H9 (cell line): ENCODE data around the gene CCDC110. TPM values are rescaled to one million over a fixed set of nuclear protein-coding genes. Genes with fewer than 3 reads are reported as not detected.

Source experiments
- DNase-seq: peaks from one replicate; pipeline ENCODE4 v3.0.0-alpha.2; 2017
- H2AFZ ChIP-seq: one replicate; pipeline ENCODE4 v1.6.1; 2013; ENCODE audit warnings: mild to moderate bottlenecking, low read length, control low read depth, moderate library complexity
- H2AK5ac ChIP-seq: 2 replicates; pipeline ENCODE4 v1.6.1; 2013; ENCODE audit warnings: low read length, control low read depth, mixed read lengths; ENCODE audit not compliant: insufficient read length
- H2BK120ac ChIP-seq: one replicate; pipeline ENCODE4 v1.6.1; 2013; ENCODE audit warnings: low read depth, mild to moderate bottlenecking, low read length, control low read depth, inconsistent platforms; ENCODE audit not compliant: poor library complexity, severe bottlenecking
- H2BK12ac ChIP-seq: 2 replicates; pipeline ENCODE4 v1.6.1; 2013; ENCODE audit warnings: low read length, control low read depth, mixed read lengths, low read depth; ENCODE audit not compliant: insufficient read length
- H2BK15ac ChIP-seq: 2 replicates; pipeline ENCODE4 v1.6.1; 2013; ENCODE audit warnings: low read depth, low read length, control low read depth
- H2BK20ac ChIP-seq: one replicate; pipeline ENCODE4 v1.6.1; 2013; ENCODE audit warnings: low read depth, mild to moderate bottlenecking, low read length, control low read depth, inconsistent platforms; ENCODE audit not compliant: poor library complexity, severe bottlenecking
- H2BK5ac ChIP-seq: 2 replicates; pipeline ENCODE4 v1.6.1; 2013; ENCODE audit warnings: low read length, control low read depth, mixed read lengths; ENCODE audit not compliant: insufficient read length
- H3K14ac ChIP-seq: 2 replicates; pipeline ENCODE4 v1.6.1; 2013; ENCODE audit warnings: low read length, control low read depth; ENCODE audit not compliant: insufficient read depth
- H3K18ac ChIP-seq: 2 replicates; pipeline ENCODE4 v1.6.1; 2013; ENCODE audit warnings: low read depth, mild to moderate bottlenecking, mixed read lengths, low read length, control low read depth; ENCODE audit not compliant: insufficient read length
- H3K23ac ChIP-seq: 2 replicates; pipeline ENCODE4 v1.6.1; 2013; ENCODE audit warnings: low read length, control low read depth, mixed read lengths, low read depth; ENCODE audit not compliant: insufficient read length
- H3K23me2 ChIP-seq: 2 replicates; pipeline ENCODE4 v1.6.1; 2013; ENCODE audit warnings: low read depth, mild to moderate bottlenecking, mixed read lengths, low read length, control low read depth; ENCODE audit not compliant: insufficient read length, poor library complexity, severe bottlenecking
- H3K27ac ChIP-seq: 2 replicates; pipeline ENCODE4 v1.5.1; 2013; ENCODE audit warnings: low read length, control low read depth, mixed read lengths, low read depth; ENCODE audit not compliant: insufficient read length
- H3K27me3 ChIP-seq: 2 replicates; pipeline ENCODE4 v1.6.1; 2013; ENCODE audit warnings: low read length, control low read depth, inconsistent platforms; ENCODE audit not compliant: insufficient read depth
- H3K4ac ChIP-seq: 2 replicates; pipeline ENCODE4 v1.6.1; 2013; ENCODE audit warnings: low read depth, mild to moderate bottlenecking, control low read depth, inconsistent platforms, low read length, moderate library complexity
- H3K4me1 ChIP-seq: 2 replicates; pipeline ENCODE4 v1.6.1; 2013; ENCODE audit warnings: low read length, control low read depth, inconsistent platforms; ENCODE audit not compliant: insufficient read depth
- H3K4me2 ChIP-seq: 2 replicates; pipeline ENCODE4 v1.6.1; 2013; ENCODE audit warnings: low read length, control low read depth, mixed read lengths; ENCODE audit not compliant: insufficient read length, insufficient read depth
- H3K56ac ChIP-seq: 2 replicates; pipeline ENCODE4 v1.6.1; 2013; ENCODE audit warnings: low read depth, mild to moderate bottlenecking, mixed read lengths, low read length, control low read depth; ENCODE audit not compliant: insufficient read length
- H3K79me1 ChIP-seq: 2 replicates; pipeline ENCODE4 v1.6.1; 2013; ENCODE audit warnings: low read depth, mild to moderate bottlenecking, moderate library complexity, low read length, control low read depth, inconsistent platforms; ENCODE audit not compliant: insufficient read depth, poor library complexity, severe bottlenecking
- H3K79me2 ChIP-seq: 2 replicates; pipeline ENCODE4 v1.6.1; 2013; ENCODE audit warnings: low read length, control low read depth, inconsistent platforms; ENCODE audit not compliant: insufficient read depth
- H3K9ac ChIP-seq: 2 replicates; pipeline ENCODE4 v1.6.1; 2013; ENCODE audit warnings: low read length, control low read depth, mixed read lengths; ENCODE audit not compliant: insufficient read length; ENCODE audit errors: extremely low read depth
- H3K9me3 ChIP-seq: one replicate; pipeline ENCODE4 v1.6.1; 2013; ENCODE audit warnings: low read depth, low read length, inconsistent platforms; ENCODE audit not compliant: control insufficient read depth
- H3T11ph ChIP-seq: one replicate; pipeline ENCODE4 v1.6.1; 2013; ENCODE audit warnings: mild to moderate bottlenecking, low read length, control low read depth, inconsistent platforms
- H4K20me1 ChIP-seq: one replicate; pipeline ENCODE4 v1.6.1; 2013; ENCODE audit not compliant: control insufficient read depth, insufficient read length, insufficient read depth
- H4K5ac ChIP-seq: 2 replicates; pipeline ENCODE4 v1.6.1; 2013; ENCODE audit warnings: low read depth, mild to moderate bottlenecking, mixed read lengths, low read length, control low read depth; ENCODE audit not compliant: insufficient read length
- H4K8ac ChIP-seq: replicated peaks from 2 replicates; pipeline ENCODE4 v1.6.1; 2013; ENCODE audit warnings: low read length, control low read depth, mixed read lengths, low read depth; ENCODE audit not compliant: insufficient read length
- H4K91ac ChIP-seq: 2 replicates; pipeline ENCODE4 v1.6.1; 2013; ENCODE audit warnings: low read depth, mild to moderate bottlenecking, moderate library complexity, mixed read lengths, low read length, control low read depth; ENCODE audit not compliant: insufficient read length
- H3K27ac Mint-ChIP-seq, 3 experiments: 2 replicates in 2 of 3; 3 replicates in 1 of 3; pipeline ENCODE4 v1.8.0; 2020 to 2021; ENCODE audit warnings: mixed read lengths in 3 of 3, mild to moderate bottlenecking in 1 of 3, moderate library complexity in 1 of 3
- H3K27me3 Mint-ChIP-seq: 2 replicates; pipeline ENCODE4 v1.8.0; 2021; ENCODE audit warnings: low read depth, mild to moderate bottlenecking, moderate library complexity, mixed read lengths
- H3K36me3 Mint-ChIP-seq, 3 experiments: 2 replicates in 2 of 3; 3 replicates in 1 of 3; pipeline ENCODE4 v1.8.0; 2020 to 2021; ENCODE audit warnings: low read depth in 3 of 3, mixed read lengths in 3 of 3; ENCODE audit not compliant: insufficient read depth in 1 of 3
- H3K4me1 Mint-ChIP-seq, 2 experiments: 2 replicates each; pipeline ENCODE4 v1.8.0; 2020; ENCODE audit warnings: mixed read lengths in 2 of 2
- H3K4me3 Mint-ChIP-seq, 2 experiments: 2 replicates in 1 of 2; 3 replicates in 1 of 2; pipeline ENCODE4 v1.8.0; 2020 to 2021; ENCODE audit warnings: mild to moderate bottlenecking in 2 of 2, mixed read lengths in 2 of 2, moderate library complexity in 1 of 2
- H3K9me3 Mint-ChIP-seq, 2 experiments: 2 replicates in 1 of 2; 3 replicates in 1 of 2; pipeline ENCODE4 v1.8.0; 2020; ENCODE audit warnings: mild to moderate bottlenecking in 2 of 2, mixed read lengths in 2 of 2, moderate library complexity in 1 of 2
- CTCF ChIP-seq: fragments of 200-600 bp; sonication (generic); conservative IDR thresholded peaks from 3 replicates; pipeline ENCODE4 v1.8.0; 2021; ENCODE audit warnings: antibody characterized with exemption, mild to moderate bottlenecking
- WGBS: extraction: QIAGEN DNeasy Blood & Tissue Kit; methylation state at CpG from one replicate; pipeline ENCODE4 v1.1.7; 2013; ENCODE audit warnings: missing lambda C conversion rate, low lambda C conversion rate, mixed read lengths; ENCODE audit not compliant: insufficient read length; ENCODE audit errors: extremely low coverage; 5-methylcytosine and 5-hydroxymethylcytosine counted together
- total RNA-seq: library from RNA; stranded (reverse); gene quantifications from 2 replicates; pipeline ENCODE4 v1.2.1, GENCODE V29; 2021

The CCDC110 gene
- total RNA-seq, 1 experiment from 2014 or later: 2.3 TPM

GRCh38 chr4:185445209-185445608, 26.3 kb downstream of the CCDC110 start:
- no peak overlapping the region for H2BK15ac ChIP-seq
- no peak overlapping the region for H3K18ac ChIP-seq
- no peak overlapping the region for H3K4ac ChIP-seq
- Mint-ChIP-seq H3K9me3 (no peaks in the 10 kb centered on the region), H3K36me3 (no peaks in the 10 kb centered on the region), H3K4me3 (no peak overlapping the region), H3K4me1 (no peaks in the 10 kb centered on the region), H3K27me3 (no peaks in the 10 kb centered on the region), H3K27ac (no peak overlapping the region)
- no peak overlapping the region for H2BK20ac ChIP-seq
- no peak overlapping the region for H2AFZ ChIP-seq
- no peak overlapping the region for H2AK5ac ChIP-seq
- H3K79me2 ChIP-seq: no peaks in the 10 kb centered on the region
- H2BK5ac ChIP-seq: no peak overlapping the region
- H4K5ac ChIP-seq: no peak overlapping the region
- no peak overlapping the region for H2BK120ac ChIP-seq
- no peaks in the 10 kb centered on the region; the same call in 1 of the 2 replicates for H3K27me3 ChIP-seq
- no peak overlapping the region for H3K23ac ChIP-seq
- H3K14ac ChIP-seq: no peak overlapping the region
- no peak overlapping the region for H4K91ac ChIP-seq
- no peak overlapping the region for H3K56ac ChIP-seq
- no CpG with 5 or more reads among the region's 2 CpGs for WGBS
- H4K20me1 ChIP-seq: no peaks in the 10 kb centered on the region
- H3K4me1 ChIP-seq: no peaks in the 10 kb centered on the region
- TF ChIP-seq CTCF: no peak
- no peak overlapping the region for H3K4me2 ChIP-seq
- DNase-seq: no peak
- H3T11ph ChIP-seq: no peak overlapping the region
- H3K79me1 ChIP-seq: no peaks in the 10 kb centered on the region
- H2BK12ac ChIP-seq: no peak overlapping the region
- H3K9ac ChIP-seq: no peak overlapping the region
- H3K27ac ChIP-seq: no peak overlapping the region
- no peaks in the 10 kb centered on the region for H3K9me3 ChIP-seq
- H3K23me2 ChIP-seq: no peaks in the 10 kb centered on the region
- no peak overlapping the region for H4K8ac ChIP-seq
